Fibroblast of peridontal ligament (primary cell): ENCODE results near the gene OLFML2A.

Source experiments
- DNase-seq: peaks from one replicate; pipeline ENCODE4 v3.0.0-alpha.2; 2010; ENCODE audit errors: extremely low read depth

OLFML2A gene

DNA sequence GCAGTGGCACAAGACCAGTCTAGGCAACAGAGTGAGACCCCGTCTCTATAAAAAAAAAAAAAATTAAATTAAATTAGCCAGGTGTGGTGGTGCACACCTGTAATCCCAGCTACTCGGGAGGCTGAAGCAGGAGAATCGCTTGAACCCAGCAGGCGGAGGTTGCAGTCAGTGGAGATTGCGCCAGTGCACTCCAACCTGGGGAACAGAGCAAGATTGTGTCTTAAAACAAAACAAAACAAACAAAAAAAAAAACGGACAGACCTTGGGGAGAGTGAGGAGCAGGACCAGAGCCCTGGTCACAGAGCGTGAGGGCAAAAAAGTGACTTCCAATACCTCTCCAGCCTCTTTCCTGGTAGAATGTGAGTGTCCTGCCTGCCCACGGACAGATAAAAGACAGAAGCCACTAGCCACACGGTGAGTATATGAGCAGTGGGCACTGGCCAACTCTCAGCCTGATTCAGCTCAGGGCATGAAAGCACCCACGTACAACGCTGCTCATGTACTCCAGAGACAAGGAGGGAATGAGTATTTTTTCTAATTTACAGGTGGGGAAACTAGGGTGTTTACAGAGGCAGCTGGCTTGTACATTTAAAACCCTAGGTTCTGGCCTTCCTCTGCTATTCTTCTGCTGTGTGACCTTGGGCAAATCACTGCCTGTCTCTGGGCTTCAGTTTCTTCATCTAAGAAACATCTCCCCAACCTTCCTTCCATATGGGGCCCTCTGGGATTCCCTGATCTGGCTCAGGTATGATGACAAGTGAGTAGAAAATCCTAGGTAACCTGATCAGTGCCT, 1.8 kb downstream of the OLFML2A start:
- no peak for DNase-seq

DNA sequence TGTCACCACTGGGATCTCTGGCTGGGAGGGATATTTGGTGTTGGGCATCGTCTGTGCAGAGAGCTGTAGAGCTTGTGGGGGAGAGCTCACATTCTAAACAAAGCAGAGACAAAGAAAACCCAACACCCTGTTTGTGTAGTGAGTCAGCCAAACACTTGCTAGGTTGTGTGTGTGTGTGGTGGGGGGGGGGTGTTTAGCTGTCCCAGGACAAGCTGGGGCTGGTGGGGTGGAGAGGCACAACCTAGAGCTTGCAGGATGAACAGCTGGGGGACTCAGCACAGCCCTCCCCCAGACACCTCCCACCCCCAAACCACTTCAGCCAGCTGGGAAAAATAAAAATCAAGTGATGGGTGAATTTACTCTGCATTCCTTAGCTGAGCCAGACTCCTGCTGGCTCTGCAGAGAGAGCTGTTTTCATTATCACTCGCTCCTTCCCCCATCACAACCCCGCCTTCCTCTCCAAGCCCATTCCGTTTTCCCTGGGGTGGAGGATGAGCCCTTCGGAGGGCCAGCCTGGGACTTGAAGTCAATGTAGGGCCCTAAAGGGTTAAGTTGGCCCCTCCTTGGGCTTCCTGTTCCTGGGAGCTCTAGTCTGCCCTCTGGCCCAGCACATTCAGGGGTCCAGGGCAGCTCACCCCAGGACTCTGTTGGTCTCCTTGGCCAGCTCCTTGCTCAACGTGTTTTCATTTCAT, 2.6 kb downstream of the OLFML2A start:
- peak; percentile 91 for DNase-seq

DNA sequence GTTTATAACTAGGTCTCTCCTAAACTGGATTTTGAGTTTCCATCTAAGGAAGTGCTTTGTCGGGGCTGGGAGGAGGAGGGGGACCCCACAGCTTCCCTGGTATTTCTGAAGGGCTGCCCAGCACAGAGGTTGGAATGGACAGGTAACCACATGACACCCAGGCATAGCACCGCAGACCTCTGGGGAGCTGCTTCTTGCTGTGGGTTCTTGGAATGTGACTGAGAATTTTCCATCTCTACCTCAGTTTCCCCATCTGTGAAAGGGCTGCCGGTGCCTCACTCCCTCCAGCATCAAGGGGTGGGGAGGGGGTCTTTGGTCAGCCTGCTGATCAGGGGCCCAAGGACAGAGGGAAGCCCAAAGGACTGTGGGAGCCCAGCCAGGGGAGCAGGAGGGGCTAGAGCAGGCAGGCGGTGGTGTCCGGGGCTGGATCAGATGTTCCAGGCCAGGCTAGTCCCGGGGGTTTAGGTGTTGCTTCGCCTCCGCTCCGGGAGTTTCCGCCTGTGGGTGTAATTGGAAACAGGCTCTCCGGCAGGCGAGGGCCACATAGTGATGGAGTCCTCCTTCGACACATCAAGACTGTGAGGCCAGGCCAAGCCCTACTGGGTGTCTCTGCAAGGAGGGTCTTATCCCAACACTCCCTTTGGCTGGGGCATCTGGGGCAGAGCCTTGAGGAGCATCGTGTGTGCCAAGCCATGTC, 3.3 kb downstream of the OLFML2A start:
- peak; percentile 25 for DNase-seq

DNA sequence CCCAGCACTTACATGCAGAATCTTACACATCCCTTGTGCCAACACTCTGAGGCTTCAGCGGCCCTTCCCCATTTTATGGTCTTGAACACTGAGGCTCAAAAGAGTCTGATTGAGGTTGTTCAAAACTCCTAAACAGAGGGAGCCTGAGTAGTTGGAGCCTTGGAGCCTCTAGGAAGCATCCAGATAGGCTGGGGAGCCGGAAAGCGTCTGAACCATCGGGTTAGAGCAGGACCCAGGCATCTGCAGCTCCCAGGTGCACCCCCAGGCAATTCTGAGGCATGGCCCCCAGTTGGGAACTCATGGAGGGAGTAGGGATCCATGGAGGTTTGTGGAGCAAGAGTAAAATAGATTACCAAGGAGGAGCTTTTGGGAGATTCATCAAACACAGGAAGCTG, 3.8 kb downstream of the OLFML2A start:
- no peak for DNase-seq

DNA sequence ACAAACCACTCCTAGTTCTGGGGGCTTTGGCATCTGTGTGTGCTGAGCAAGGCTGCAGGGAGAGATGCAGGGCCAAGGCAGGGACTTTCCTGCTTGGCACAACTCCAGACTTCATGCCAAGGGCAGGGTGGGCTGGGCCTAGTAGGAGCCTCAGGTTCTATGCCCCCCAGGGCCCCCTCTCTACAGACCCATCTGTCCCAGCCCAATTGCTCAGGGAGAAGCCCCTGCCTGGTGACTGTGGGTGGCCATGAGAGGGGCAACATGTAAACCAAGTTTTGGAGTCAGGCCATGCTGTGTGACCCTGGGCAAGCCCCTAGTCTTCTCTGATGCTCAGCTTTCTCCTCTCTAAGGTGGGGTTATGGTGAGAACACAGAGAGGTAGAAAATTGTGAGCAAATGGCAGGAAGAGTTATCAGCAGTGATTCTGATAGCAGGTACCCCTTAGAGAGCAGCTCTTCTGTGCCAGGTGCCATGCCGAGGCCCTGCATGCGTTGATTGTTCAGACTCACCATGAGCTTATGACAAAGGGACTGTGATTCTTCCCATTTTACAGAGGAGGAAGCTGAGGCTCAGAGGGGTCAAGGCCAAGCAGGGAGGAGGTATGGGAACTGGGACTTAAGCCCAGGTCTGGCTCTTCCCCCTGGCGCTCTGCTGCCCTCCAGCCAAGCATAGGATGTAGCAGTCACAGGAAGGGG, 5.2 kb downstream of the OLFML2A start:
- DNase-seq: no peak

DNA sequence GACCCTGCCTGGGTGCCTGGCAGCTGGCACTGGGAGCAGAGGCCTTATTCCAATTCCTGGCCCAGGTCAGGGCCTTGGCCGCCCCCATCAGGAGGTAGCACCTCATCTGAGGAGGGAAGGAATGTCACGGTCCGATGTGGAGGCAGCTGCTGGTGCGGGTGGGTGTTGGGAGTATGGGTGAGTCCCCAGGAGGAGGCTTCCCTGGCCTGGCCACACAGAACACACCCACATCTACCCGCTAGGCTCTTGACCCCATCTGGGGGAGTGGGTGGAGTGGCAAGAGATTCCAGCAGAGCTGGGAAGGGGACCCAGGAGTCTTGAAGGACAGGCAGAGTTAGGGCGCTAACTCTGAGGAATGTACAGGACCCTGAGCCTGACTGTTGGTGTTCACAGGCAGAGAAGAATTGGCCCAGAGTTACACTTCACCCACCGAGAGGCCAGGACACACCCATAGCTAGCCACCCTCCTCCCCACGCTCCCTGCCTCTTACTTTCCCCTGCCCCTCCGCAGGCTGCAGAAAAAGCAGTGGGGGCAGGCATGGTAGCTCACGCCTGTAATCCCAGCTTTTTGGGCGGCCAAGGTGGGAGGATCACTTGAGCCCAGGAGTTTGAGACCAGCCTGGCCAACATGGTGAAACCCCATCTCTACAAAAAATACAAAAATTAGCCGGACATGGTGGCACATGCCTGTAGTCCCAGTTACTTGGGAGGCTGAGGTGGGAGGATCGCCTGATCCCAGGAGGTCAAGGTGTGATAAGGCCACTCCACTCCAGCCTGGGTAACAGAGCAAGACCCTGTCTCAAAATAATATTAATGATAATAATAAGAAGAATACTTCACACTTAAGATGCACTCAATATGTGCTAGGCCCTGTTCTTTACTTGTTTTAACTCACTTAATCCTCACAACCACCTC, 6.0 kb downstream of the OLFML2A start:
- DNase-seq: no peak

DNA sequence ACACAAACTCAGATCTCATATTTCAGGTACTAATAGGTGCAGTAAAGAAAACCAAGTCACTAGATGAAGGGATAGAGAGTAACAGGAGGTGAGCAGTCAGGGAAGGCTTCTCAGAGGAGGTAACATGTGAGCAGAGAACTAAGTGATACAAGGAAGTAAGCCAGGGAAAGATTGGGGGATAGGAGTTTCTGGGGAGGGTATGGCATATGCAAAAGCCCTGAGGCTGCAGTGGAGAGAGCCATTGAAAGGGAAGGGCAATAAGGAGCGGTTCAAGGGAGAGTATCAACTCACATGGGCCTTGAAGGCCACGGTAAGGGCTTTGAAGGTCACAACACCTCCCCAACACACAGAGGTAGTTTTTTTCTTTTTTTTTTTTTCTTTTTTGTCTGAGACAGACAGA, 6.9 kb downstream of the OLFML2A start:
- DNase-seq: no peak

DNA sequence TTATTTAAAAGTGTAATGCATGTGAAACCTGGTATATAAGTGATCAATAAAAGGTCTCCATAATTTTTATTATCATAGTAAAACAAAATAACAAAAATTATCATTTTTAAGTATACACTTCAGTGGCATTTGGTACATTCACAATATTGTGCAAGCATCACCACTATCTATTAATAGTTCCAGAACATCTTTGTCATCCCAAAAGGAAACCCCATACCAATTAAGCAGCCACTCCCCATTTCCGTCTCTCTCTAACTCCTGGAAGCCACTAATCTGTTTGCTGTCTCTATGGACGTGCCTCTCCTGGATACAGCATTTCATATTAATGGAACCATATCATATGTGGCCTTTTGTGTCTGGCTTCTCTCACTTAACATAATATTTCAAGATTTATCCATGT, 7.6 kb downstream of the OLFML2A start:
- peak; percentile 35 for DNase-seq

DNA sequence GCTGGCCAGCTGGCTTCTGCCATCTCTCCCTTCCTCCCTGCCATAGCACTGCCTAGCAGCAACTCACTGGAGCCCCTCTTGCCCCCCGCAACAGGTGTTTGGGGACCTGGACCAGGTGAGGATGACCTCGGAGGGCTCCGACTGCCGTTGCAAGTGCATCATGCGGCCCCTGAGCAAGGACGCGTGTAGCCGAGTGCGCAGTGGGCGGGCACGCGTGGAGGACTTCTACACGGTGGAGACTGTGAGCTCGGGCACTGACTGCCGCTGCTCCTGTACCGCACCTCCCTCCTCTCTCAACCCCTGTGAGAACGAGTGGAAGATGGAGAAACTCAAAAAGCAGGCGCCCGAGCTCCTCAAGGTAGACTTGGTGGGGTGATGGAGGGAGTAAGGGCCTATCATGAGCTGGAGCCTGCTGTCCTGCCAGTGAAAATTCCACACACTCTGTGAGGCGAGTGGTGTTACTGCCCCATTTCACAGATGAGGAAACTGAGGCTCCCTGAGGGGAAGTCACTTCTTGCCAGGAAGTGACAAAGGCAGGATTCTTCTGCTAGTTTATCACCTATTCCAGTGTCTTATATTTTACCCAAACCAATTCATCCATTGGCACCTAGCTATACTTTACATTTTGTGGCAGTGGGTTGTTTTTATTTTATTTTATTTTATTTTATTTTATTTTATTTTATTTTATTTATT, 10.1 kb downstream of the OLFML2A start:
- no peak for DNase-seq

DNA sequence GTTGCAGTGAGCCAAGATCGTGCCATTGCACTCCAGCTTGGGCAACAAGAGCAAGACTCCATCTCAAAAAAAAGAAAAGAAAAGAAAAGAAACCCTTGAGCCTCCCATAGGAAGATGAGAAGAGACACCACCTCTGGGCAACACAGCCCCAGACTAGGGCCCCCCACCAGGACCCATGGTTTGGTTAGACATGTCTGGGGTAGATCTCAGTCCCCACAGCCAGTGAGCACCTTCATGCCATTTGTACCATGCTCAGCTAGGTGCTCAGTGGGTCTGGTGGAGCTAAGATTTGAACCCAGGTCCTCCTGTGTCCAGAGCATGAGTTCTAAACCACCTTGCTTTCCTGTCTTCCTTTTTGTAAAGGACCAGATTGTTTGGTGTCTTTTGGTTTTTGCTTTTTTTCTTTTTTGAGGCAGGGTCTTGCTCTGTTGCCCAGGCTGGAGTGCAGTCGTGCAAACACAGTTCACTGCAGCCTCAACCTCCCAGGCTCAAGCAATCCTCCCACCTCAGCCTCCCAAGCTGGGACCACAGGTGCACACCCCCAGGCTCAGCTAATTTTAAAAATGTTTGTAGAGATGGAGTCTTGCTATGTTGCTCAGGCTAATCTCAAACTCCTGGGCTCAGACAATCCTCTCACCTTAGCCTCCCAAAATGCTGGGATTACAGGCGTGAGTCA, 11.7 kb downstream of the OLFML2A start:
- DNase-seq: no peak

DNA sequence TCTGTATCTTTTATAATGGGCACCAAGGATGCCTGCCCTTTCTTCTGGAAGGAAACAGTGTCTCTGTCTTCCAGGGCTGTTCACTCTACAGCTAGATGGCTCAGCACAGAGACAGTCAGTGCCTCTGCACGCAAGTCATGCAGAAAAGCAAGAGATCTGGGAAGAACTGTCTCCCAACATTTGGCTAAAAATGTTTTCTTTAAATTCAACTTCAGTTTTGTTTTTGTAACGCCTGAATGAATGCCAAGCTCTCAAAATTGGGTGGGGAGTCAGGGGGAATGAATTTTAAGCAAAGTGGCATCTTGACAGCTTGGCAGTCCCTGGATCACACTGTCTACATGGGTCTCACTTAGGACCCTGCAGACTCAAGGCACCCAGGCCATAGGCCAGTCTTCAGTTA, 12.6 kb downstream of the OLFML2A start:
- no peak for DNase-seq

DNA sequence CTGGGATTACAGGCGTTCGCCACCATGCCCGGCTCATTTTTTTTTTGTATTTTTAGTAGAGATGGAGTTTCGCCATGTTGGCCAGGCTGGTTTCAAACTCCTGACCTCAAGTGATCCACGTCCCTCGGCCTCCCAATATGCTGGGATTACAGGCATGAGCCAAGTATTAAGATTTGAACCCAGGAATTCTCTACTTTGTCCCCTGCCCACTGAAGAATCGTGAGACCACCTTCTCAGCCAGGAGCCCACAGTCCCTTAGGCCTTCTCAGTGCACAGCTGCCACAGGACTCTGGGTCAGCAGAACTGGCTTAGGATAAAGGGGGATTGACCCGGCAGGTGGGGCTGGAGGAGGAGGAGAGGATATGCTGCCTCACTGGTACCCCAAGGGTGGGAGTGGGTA, 13.4 kb downstream of the OLFML2A start:
- no peak for DNase-seq

DNA sequence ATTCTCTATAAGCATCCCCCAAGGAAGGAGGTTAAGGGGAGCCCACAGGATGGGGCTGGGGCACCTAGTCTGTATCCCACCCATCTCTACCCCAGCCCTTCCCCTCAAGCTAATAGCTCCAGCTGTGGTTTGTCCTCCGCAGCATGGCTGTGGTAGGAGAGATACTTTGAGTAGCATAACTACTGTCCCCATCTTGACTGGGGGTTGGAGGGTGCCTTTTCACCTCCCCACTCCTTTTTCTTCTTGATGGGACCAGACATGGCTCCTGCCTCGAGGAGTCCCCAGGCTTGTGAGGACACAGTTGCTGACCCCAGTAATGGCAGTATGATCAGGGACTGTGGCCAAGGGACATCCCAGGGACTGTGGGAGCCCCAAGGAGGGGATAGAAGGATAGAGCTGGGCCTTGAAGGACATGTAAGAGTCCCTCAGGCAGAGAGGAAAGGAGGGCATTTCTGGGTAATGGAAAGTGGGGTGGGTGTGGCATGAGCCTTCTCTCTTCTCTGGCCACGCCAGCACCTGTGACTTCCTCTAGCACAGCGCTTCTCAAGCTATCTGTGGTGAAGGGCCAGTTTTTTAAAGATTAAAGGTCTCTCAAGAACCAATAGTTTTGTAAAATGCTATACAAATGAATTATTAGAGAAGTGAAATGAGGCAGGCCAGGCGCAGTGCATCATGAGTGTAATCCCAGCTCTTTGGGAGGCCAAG, 14.0 kb downstream of the OLFML2A start:
- no peak for DNase-seq

DNA sequence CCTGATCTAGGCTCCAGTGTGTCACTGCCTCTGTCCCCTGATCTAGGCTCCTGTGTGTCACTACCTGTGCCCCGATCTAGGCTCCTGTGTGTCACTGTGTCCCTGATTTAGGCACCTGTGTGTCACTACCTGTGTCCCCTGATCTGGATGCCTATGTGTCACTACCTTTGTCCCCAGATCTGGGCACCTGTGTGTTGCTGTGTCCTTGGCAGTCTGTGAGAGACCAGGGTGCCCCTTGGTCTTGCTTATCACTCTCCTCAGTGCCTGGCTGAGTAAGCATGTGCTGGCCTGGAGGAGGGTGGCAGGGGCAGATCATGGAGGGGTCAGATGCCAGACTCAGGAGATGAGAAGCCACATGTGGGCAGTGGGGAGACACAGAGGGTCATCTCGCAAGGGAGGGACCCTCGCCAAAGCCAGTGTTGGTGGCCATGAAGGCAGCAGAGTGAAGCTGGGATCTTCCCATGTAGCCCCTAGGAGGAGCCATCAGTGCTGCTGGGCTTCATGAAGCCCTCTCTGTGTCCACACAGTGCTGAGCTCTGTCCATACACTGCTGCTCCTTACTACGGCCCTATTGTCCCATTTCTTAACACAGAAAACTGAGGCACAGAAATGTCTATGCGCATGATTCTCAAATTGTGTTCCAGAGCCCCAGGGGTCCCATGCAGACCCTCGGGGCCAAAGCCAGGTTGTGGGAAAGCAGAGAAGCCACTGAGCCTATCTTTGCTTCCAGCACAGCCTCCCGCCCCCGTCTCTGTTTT, 15.5 kb downstream of the OLFML2A start:
- DNase-seq: no peak

DNA sequence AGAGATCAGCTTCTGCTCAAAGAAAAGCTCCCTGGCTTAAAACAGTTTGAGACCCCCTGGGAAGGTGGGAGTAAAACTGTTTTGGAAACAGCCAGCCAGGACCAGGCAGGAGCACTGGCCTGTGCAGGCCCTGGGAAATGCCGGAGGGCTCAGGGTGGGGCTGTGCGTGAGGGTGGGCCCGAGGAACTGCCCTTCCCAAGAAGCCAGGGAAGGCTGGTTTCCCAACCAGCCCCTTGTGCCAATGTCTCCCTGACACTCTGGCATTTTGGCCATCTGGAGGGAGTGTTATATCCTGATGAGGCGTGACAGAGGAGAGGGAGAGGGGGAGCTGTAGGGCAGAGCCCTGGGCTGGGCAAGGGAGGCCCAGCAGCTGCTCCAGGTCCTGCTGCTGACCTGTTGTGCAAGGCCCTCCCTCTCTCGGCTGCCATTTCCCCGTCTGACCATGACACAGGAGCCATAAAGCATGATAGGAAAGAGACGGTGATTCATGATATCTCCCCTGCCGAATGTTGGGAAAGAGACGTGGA, 16.1 kb downstream of the OLFML2A start:
- DNase-seq: no peak

DNA sequence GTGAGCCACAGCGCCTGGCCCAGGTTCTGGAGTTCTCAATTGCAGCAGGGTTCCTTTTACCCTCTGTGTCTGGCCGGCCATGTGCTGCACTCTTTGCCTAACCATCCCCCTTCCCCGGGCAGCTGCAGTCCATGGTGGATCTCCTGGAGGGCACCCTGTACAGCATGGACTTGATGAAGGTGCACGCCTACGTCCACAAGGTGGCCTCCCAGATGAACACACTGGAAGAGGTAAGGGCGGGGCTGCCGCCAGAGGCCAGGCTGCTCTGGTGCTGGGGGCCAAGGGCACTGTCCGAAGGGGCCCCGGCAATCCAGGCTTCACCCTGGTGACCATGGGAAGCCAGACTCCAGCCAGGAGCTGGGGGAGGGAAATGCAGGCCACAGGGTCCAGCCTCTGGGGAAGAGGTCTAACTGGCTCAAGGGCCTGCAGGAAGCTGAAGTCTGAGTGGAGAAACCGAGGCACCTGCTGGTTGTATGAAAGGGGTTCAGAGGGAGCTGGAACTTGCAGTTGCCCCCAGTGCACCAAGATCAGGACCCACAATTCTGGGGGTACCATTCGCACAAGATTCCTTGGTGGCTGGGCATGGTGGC, 18.1 kb downstream of the OLFML2A start:
- DNase-seq: no peak

DNA sequence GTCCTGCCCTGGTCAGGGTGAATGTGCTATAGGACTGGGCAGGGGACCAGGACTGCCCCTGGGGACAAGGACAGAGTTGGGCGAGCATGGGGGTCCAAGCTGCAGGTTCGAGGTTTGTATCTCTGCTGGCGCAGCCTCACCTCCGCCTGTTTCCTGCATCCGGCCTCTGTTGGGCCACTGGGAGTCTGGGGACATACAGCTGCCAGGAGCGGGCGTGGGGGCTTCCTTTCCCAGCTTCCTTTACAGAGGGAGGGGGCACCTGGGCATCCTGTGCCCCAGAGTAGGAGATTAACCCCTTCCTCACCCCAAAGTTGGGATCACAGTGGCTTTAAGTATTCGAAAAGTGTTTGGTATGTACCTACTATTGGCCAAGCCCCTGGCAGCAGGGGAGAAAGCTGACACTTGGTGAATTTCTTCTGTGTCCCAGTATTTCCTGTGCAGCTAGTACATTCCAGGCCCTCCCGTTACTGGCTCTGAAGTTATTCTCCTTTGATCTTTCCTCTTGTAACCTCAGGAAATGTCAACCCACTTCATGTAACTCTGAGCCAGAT, 19.0 kb downstream of the OLFML2A start:
- no peak for DNase-seq
